Hepatocyte (in vitro differentiated cells): Measurements from ENCODE around the gene EFNB1. TPM values are rescaled to one million over a fixed set of nuclear protein-coding genes. Genes with fewer than 3 reads are reported as not detected.
"Not testable (repeated sequence)": the region's sequence is repeated elsewhere in the genome, so short reads cannot be mapped to it uniquely, and the experiment has no call there.

Experiments
- DNase-seq: peaks from one replicate; pipeline ENCODE4 v3.0.0-alpha.2; 2016; ENCODE audit warnings: low spot score
- H2AFZ ChIP-seq: fragments of 200-600 bp; sonication (generic); 2 replicates; pipeline ENCODE4 v1.6.0; 2016; ENCODE audit warnings: antibody characterized with exemption, mild to moderate bottlenecking
- H3K27ac ChIP-seq: fragments of 200-600 bp; sonication (generic); 2 replicates; pipeline ENCODE4 v1.5.1; 2016; ENCODE audit warnings: mild to moderate bottlenecking
- H3K27me3 ChIP-seq: fragments of 200-600 bp; sonication (generic); 2 replicates; pipeline ENCODE4 v1.6.1; 2016
- H3K36me3 ChIP-seq: fragments of 200-600 bp; sonication (generic); replicated peaks from 2 replicates; pipeline ENCODE4 v1.5.1; 2016; ENCODE audit warnings: low read depth; ENCODE audit not compliant: insufficient read depth
- H3K4me1 ChIP-seq: fragments of 200-600 bp; sonication (generic); 2 replicates; pipeline ENCODE4 v1.5.1; 2016; ENCODE audit warnings: mild to moderate bottlenecking, moderate library complexity; ENCODE audit not compliant: insufficient read depth
- H3K4me2 ChIP-seq: fragments of 200-600 bp; sonication (generic); 2 replicates; pipeline ENCODE4 v1.6.0; 2016
- H3K4me3 ChIP-seq: fragments of 200-600 bp; sonication (generic); 2 replicates; pipeline ENCODE4 v1.5.1; 2016; ENCODE audit warnings: mild to moderate bottlenecking
- H3K79me2 ChIP-seq: fragments of 200-600 bp; sonication (generic); 2 replicates; pipeline ENCODE4 v1.6.0; 2017; ENCODE audit warnings: mild to moderate bottlenecking
- H3K9me2 ChIP-seq: fragments of 200-600 bp; sonication (generic); replicated peaks from 2 replicates; pipeline ENCODE4 v1.6.0; 2017; ENCODE audit warnings: mild to moderate bottlenecking; ENCODE audit not compliant: insufficient read depth
- H3K9me3 ChIP-seq: fragments of 200-600 bp; sonication (generic); 2 replicates; pipeline ENCODE4 v1.5.1; 2016; ENCODE audit warnings: low read depth, mild to moderate bottlenecking
- H4K20me1 ChIP-seq: fragments of 200-600 bp; sonication (generic); 2 replicates; pipeline ENCODE4 v1.6.0; 2016; ENCODE audit warnings: mild to moderate bottlenecking; ENCODE audit not compliant: insufficient read depth, poor library complexity, severe bottlenecking
- EZH2 ChIP-seq: fragments of 200-600 bp; sonication (generic); IDR thresholded peaks from 2 replicates; pipeline ENCODE4 v1.6.1; 2016; ENCODE audit warnings: antibody characterized with exemption, mild to moderate bottlenecking, borderline replicate concordance
- EZH2phosphoT487 ChIP-seq: fragments of 200-600 bp; sonication (generic); IDR thresholded peaks from one replicate; pipeline ENCODE4 v1.6.1; 2018; ENCODE audit warnings: antibody characterized with exemption, mild to moderate bottlenecking, low read depth, moderate library complexity; ENCODE audit not compliant: unreplicated experiment, severe bottlenecking
- WGBS: methylation state at CpG from one replicate; pipeline ENCODE4 v1.1.6; 2016; ENCODE audit warnings: low lambda C conversion rate; ENCODE audit errors: missing lambda C conversion rate; 5-methylcytosine and 5-hydroxymethylcytosine counted together
- polyA plus RNA-seq: library from polyadenylated mRNA; unstranded; fragments of >200 nt; fragmentation: Nextera tagmentation; extraction: Ambion mirVana; gene quantifications from 2 replicates; pipeline ENCODE4 v1.2.1, GENCODE V29; 2016
- total RNA-seq: library from RNA; depleted of rRNA; stranded (reverse); fragments of >200 nt; gene quantifications from 2 replicates; pipeline ENCODE4 v1.2.3, GENCODE V29; 2014
- TF ChIP-seq, protein P1 (sequence below): fragments of 200-600 bp; sonication (generic); IDR thresholded peaks from 2 replicates; pipeline ENCODE4 v1.5.1; 2016; ENCODE audit warnings: antibody characterized with exemption, mild to moderate bottlenecking; ENCODE audit not compliant: poor library complexity

Gene EFNB1
- total and polyA plus RNA-seq, 2 experiments from 2014 or later: 35.1 to 46.4 TPM

DNA sequence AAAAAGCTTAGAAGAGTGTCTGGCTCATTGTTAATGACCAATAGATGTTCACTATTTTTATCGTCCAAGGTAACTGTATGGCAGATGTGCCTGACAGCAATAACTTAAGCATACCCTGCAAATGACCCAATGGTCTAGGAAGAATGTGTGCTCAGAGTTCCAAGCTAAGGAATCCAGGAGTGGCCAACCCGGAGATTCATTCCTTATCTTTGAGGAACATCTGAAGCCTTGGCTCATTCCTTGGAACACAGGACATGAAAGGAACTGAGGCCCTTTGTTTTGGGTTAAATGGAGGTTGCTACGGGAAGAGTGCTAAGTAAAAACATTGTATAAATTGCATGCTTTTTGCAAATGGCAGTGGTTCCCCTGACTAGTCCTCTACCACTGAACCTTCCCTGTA is 38.9 kb upstream of the EFNB1 start:
- no peaks in the 10 kb centered on the region for H3K36me3 ChIP-seq
- no peaks in the 10 kb centered on the region for H3K4me1 ChIP-seq
- H3K4me3 ChIP-seq: no peak overlapping the region
- no peak for DNase-seq
- H3K27ac ChIP-seq: no peak overlapping the region
- TF ChIP-seq EZH2: no peak
- TF ChIP-seq, protein P1, sequence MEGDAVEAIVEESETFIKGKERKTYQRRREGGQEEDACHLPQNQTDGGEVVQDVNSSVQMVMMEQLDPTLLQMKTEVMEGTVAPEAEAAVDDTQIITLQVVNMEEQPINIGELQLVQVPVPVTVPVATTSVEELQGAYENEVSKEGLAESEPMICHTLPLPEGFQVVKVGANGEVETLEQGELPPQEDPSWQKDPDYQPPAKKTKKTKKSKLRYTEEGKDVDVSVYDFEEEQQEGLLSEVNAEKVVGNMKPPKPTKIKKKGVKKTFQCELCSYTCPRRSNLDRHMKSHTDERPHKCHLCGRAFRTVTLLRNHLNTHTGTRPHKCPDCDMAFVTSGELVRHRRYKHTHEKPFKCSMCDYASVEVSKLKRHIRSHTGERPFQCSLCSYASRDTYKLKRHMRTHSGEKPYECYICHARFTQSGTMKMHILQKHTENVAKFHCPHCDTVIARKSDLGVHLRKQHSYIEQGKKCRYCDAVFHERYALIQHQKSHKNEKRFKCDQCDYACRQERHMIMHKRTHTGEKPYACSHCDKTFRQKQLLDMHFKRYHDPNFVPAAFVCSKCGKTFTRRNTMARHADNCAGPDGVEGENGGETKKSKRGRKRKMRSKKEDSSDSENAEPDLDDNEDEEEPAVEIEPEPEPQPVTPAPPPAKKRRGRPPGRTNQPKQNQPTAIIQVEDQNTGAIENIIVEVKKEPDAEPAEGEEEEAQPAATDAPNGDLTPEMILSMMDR: no peak
- no peak for TF ChIP-seq EZH2phosphoT487
- no peaks in the 10 kb centered on the region for H3K9me2 ChIP-seq
- no peak overlapping the region for H2AFZ ChIP-seq
- H3K9me3 ChIP-seq: no peaks in the 10 kb centered on the region
- 57% methylated on average over 3 of the region's 3 CpGs for WGBS
- H4K20me1 ChIP-seq: no peaks in the 10 kb centered on the region
- H3K79me2 ChIP-seq: no peaks in the 10 kb centered on the region
- H3K27me3 ChIP-seq: no peaks in the 10 kb centered on the region
- H3K4me2 ChIP-seq: no peak overlapping the region

DNA sequence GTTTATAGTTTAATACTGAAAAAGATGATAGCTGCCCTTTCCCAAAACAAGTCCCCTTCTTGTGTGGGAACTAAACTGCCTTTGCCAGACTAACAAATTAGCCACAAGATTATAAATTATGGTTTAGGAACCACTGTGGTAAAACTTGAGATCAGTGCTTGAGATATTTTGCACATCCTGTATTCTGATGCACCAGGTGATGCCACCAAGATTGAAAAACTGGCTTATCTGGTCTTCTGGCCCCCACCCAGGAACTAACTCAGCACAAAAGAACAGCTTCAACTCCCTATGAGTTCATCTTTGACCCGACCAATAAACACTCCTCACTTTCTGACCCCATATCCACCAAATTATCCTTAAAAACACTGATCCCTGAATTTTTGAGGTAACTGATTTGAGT is 36.7 kb upstream of the EFNB1 start:
- no peaks in the 10 kb centered on the region for H3K9me3 ChIP-seq
- TF ChIP-seq EZH2phosphoT487: no peak
- no peak for TF ChIP-seq EZH2
- H4K20me1 ChIP-seq: no peaks in the 10 kb centered on the region
- H3K27ac ChIP-seq: no peak overlapping the region
- H3K36me3 ChIP-seq: no peaks in the 10 kb centered on the region
- H3K9me2 ChIP-seq: no peaks in the 10 kb centered on the region
- DNase-seq: no peak
- 80% methylated on average over 1 of the region's 1 CpG for WGBS
- no peaks in the 10 kb centered on the region for H3K79me2 ChIP-seq
- H3K27me3 ChIP-seq: no peaks in the 10 kb centered on the region
- H3K4me1 ChIP-seq: no peaks in the 10 kb centered on the region
- H3K4me3 ChIP-seq: no peak overlapping the region
- no peak overlapping the region for H2AFZ ChIP-seq
- H3K4me2 ChIP-seq: no peak overlapping the region

DNA sequence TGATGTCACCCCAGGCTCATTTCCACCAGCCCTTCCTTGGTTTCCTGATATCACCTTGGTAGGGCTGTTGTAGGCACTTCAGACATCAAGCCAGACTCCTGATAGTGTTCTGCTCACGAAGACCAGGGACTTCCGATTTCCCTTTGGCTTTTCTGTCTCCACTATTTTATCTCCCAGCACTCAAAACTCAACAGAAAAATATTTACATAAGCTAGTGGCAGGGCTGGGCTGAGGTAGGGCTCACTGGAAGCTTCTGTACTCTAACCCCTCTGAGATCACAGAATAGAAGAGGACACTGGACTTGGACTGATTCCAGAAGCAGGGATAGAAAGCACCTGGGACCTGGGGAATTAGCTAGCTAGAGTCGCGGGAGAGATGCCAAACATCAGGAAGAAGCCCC is 34.4 kb upstream of the EFNB1 start:
- H3K27ac ChIP-seq: peak overlapping the region; percentile 37
- TF ChIP-seq EZH2phosphoT487 (no peak), EZH2 (no peak)
- TF ChIP-seq, protein P1: no peak
- H3K9me2 ChIP-seq: no peaks in the 10 kb centered on the region
- H3K36me3 ChIP-seq: no peaks in the 10 kb centered on the region
- H3K27me3 ChIP-seq: no peaks in the 10 kb centered on the region
- no peaks in the 10 kb centered on the region for H3K79me2 ChIP-seq
- H4K20me1 ChIP-seq: no peaks in the 10 kb centered on the region
- peak overlapping the region; percentile 11 for H3K4me2 ChIP-seq
- H3K9me3 ChIP-seq: no peaks in the 10 kb centered on the region
- no peaks in the 10 kb centered on the region for H3K4me1 ChIP-seq
- peak; percentile 44 for DNase-seq
- H2AFZ ChIP-seq: no peak overlapping the region
- no peak overlapping the region for H3K4me3 ChIP-seq
- 75% methylated on average over 4 of the region's 4 CpGs for WGBS

DNA sequence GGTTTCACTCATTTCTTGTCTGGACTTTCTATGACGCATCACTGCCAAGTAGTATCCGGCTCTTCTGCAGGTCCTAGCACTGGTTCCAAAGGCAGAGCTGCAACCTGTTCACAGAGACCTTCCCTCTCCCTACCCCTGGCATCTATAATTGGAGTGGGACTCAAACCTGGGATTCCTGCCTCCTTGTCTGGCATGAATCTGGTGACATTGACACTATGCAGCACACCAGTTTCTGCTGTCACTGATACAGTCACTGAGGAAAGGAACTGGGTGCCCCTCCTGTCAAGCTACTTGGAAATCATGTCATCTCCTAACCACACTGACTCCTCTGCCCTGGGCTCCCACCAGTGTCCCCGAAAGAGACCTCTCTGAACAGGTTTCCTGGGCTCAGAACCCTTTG is 33.1 kb upstream of the EFNB1 start:
- H3K79me2 ChIP-seq: no peaks in the 10 kb centered on the region
- WGBS: 69% methylated on average over 3 of the region's 3 CpGs
- no peaks in the 10 kb centered on the region for H3K4me1 ChIP-seq
- no peak overlapping the region for H3K4me3 ChIP-seq
- H3K27ac ChIP-seq: no peak overlapping the region
- no peaks in the 10 kb centered on the region for H3K9me2 ChIP-seq
- H3K36me3 ChIP-seq: no peaks in the 10 kb centered on the region
- no peak for DNase-seq
- H4K20me1 ChIP-seq: no peaks in the 10 kb centered on the region
- no peaks in the 10 kb centered on the region for H3K9me3 ChIP-seq
- no peak overlapping the region for H2AFZ ChIP-seq
- H3K27me3 ChIP-seq: no peaks in the 10 kb centered on the region
- no peak overlapping the region for H3K4me2 ChIP-seq
- TF ChIP-seq, protein P1: no peak
- TF ChIP-seq EZH2 (no peak), EZH2phosphoT487 (no peak)

DNA sequence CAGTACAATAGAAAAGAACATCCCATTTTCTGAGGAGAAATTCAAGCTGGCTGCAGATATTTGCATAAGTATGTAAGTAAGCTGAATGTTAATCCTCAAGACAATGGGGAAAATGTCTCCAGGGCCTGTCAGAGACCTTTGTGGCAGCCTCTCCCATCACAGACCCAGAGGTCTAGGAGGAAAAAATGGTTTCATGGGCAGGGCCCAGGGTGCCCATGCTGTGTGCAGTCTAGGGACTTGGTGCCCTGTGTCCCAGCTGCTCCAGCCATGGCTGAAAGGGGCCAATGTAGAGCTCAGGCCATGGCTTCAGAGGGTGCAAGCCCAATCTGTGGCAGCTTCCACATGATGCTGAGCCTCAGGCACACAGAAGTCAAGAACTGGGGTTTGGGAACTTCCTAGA is 30.4 kb upstream of the EFNB1 start:
- H4K20me1 ChIP-seq, H2AFZ ChIP-seq, H3K9me3 ChIP-seq, H3K36me3 ChIP-seq, H3K27me3 ChIP-seq, H3K4me1 ChIP-seq, H3K4me2 ChIP-seq, H3K79me2 ChIP-seq, H3K4me3 ChIP-seq, H3K27ac ChIP-seq, H3K9me2 ChIP-seq, DNase-seq: not testable (repeated sequence)
